GM10266 (cell line): ENCODE results near the gene PLEKHJ1.

Experiments used
- DNase-seq: peaks from one replicate; pipeline ENCODE4 v3.0.0; 2012; ENCODE audit errors: extremely low spot score
- TF ChIP-seq, protein P1 (sequence below): IDR thresholded peaks from 2 replicates; pipeline ENCODE4 v1.5.1; 2012; ENCODE audit warnings: mild to moderate bottlenecking, low read depth; ENCODE audit not compliant: control insufficient read depth, insufficient read depth; ENCODE audit errors: missing control alignments

The PLEKHJ1 gene

GRCh38 chr19:2251106-2252054 lies 15.3 kb upstream of the PLEKHJ1 start:
- TF ChIP-seq, protein P1, sequence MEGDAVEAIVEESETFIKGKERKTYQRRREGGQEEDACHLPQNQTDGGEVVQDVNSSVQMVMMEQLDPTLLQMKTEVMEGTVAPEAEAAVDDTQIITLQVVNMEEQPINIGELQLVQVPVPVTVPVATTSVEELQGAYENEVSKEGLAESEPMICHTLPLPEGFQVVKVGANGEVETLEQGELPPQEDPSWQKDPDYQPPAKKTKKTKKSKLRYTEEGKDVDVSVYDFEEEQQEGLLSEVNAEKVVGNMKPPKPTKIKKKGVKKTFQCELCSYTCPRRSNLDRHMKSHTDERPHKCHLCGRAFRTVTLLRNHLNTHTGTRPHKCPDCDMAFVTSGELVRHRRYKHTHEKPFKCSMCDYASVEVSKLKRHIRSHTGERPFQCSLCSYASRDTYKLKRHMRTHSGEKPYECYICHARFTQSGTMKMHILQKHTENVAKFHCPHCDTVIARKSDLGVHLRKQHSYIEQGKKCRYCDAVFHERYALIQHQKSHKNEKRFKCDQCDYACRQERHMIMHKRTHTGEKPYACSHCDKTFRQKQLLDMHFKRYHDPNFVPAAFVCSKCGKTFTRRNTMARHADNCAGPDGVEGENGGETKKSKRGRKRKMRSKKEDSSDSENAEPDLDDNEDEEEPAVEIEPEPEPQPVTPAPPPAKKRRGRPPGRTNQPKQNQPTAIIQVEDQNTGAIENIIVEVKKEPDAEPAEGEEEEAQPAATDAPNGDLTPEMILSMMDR = no peak
- no peak for DNase-seq

GRCh38 chr19:2250766-2251105 lies 14.6 kb upstream of the PLEKHJ1 start:
- no peak for DNase-seq
- TF ChIP-seq, protein P1 = no peak

GRCh38 chr19:2249880-2250765 lies 14.0 kb upstream of the PLEKHJ1 start:
- TF ChIP-seq, protein P1 = no peak
- DNase-seq = no peak

- TF ChIP-seq, protein P1 = no peak
- DNase-seq = no peak
These were observed 13.1 kb upstream of the PLEKHJ1 start, which contains the start of gene AMH for GRCh38 chr19:2249010-2249866. Gene AMH (plus strand): TSS chr19:2249323. CDS start chr19:2249333, 10 bp downstream.

GRCh38 chr19:2248136-2249009 lies 12.2 kb upstream of the PLEKHJ1 start:
- TF ChIP-seq, protein P1 = no peak
- no peak for DNase-seq
